CD8-positive, alpha-beta memory T cell (primary cell): ENCODE results near the gene HPS1. TPM values are rescaled to one million over a fixed set of nuclear protein-coding genes. Genes with fewer than 3 reads are reported as not detected.

ENCODE experiments used
- CTCF ChIA-PET: fragments of 350-600 bp; sonication (Branson Sonifier 250); formaldehyde crosslinking; loops from one replicate; lab custom pipeline; 2021; ENCODE audit warnings: antibody characterized with exemption; lab: Charles Lee
- POLR2A ChIA-PET: fragments of 350-600 bp; sonication (Branson Sonifier 250); formaldehyde crosslinking; loops from one replicate; lab custom pipeline; 2021; ENCODE audit warnings: antibody characterized with exemption; lab: Charles Lee
- DNase-seq, 5 donors: peaks; one replicate each; pipeline versions ENCODE4 v3.0.0 to v3.0.0-alpha.2; 2020 to 2022; ENCODE audit warnings: mixed read lengths in 1 of 5
- H3K27ac ChIP-seq: one replicate; pipeline ENCODE4 v1.7.0; 2013; ENCODE audit warnings: low read depth, mild to moderate bottlenecking, low read length, moderate library complexity
- H3K27me3 ChIP-seq: 2 replicates; pipeline ENCODE4 v1.7.0; 2013; ENCODE audit warnings: low read length, mild to moderate bottlenecking; ENCODE audit not compliant: insufficient read depth, poor library complexity, severe bottlenecking
- H3K36me3 ChIP-seq: 2 replicates; pipeline ENCODE4 v1.7.0; 2013; ENCODE audit warnings: mild to moderate bottlenecking, low read length, moderate library complexity; ENCODE audit not compliant: insufficient read depth
- H3K4me1 ChIP-seq: 2 replicates; pipeline ENCODE4 v1.7.0; 2013; ENCODE audit warnings: mild to moderate bottlenecking, low read length, moderate library complexity; ENCODE audit not compliant: insufficient read depth
- H3K4me3 ChIP-seq: 2 replicates; pipeline ENCODE4 v1.7.0; 2013; ENCODE audit warnings: mild to moderate bottlenecking, low read length
- H3K9me3 ChIP-seq: 2 replicates; pipeline ENCODE4 v1.7.0; 2013; ENCODE audit warnings: mild to moderate bottlenecking, low read length
- H3K27ac Mint-ChIP-seq, 8 donors: one replicate each; pipeline ENCODE4 v1.8.0; 2020 to 2021; ENCODE audit warnings: mixed read lengths in 8 of 8, mild to moderate bottlenecking in 6 of 8, inconsistent platforms in 3 of 8, moderate library complexity in 3 of 8
- H3K27me3 Mint-ChIP-seq, 2 donors: one replicate each; pipeline ENCODE4 v1.8.0; 2020 to 2021; ENCODE audit warnings: mixed read lengths in 2 of 2, mild to moderate bottlenecking in 1 of 2, moderate library complexity in 1 of 2
- H3K36me3 Mint-ChIP-seq, 3 donors: one replicate each; pipeline ENCODE4 v1.8.0; 2020 to 2021; ENCODE audit warnings: mixed read lengths in 3 of 3, inconsistent platforms in 1 of 3, mild to moderate bottlenecking in 1 of 3
- H3K4me1 Mint-ChIP-seq, 3 donors: one replicate each; pipeline ENCODE4 v1.8.0; 2020 to 2021; ENCODE audit warnings: mixed read lengths in 3 of 3, inconsistent platforms in 1 of 3, mild to moderate bottlenecking in 1 of 3
- H3K4me3 Mint-ChIP-seq, 7 donors: one replicate each; pipeline ENCODE4 v1.8.0; 2020 to 2021; ENCODE audit warnings: mixed read lengths in 7 of 7, mild to moderate bottlenecking in 6 of 7, moderate library complexity in 4 of 7, inconsistent platforms in 2 of 7
- H3K9me3 Mint-ChIP-seq, 5 donors: one replicate each; pipeline ENCODE4 v1.8.0; 2020 to 2022; ENCODE audit warnings: mixed read lengths in 5 of 5, mild to moderate bottlenecking in 3 of 5, moderate library complexity in 2 of 5, inconsistent platforms in 1 of 5
- polyA plus RNA-seq: library from polyadenylated mRNA; unstranded; fragments of 300-500 nt; fragmentation: Illumina TruSeq; gene quantifications from one replicate; pipeline ENCODE4 v1.2.3, GENCODE V29; 2021
- total RNA-seq, 2 experiments: library from RNA; stranded (reverse); gene quantifications; one replicate each; pipeline ENCODE4 v1.2.3, GENCODE V29; 2021

HPS1 gene
- total and polyA plus RNA-seq, 3 experiments from 2014 or later: 50.5 to 89.8 (median 58.3) TPM

GRCh38 chr10:98397089-98397600 is 49.6 kb downstream of the HPS1 start:
- peak in 1 of 5 donors; percentile 30 for DNase-seq
- no peaks in the 10 kb centered on the region for H3K27me3 Mint-ChIP-seq
- H3K4me1 Mint-ChIP-seq: peaks cover 9 to 20% (median 12%) of the 10 kb centered on the region in 3 donors
- H3K4me1 ChIP-seq: no peaks in the 10 kb centered on the region
- no peaks in the 10 kb centered on the region for H3K27me3 ChIP-seq
- ChIA-PET POLR2A (no interaction called here), CTCF (no interaction called here)
- no peak overlapping the region for H3K4me3 ChIP-seq
- no peak overlapping the region for H3K4me3 Mint-ChIP-seq
- H3K36me3 Mint-ChIP-seq: peaks cover 8 to 27% (median 14%) of the 10 kb centered on the region in 3 donors
- peaks cover 0 to 2% (median 0%) of the 10 kb centered on the region in 5 donors for H3K9me3 Mint-ChIP-seq
- H3K27ac ChIP-seq: no peak overlapping the region
- H3K27ac Mint-ChIP-seq: peak overlapping the region in 1 of 8 donors; percentile 50
- H3K36me3 ChIP-seq: no peaks in the 10 kb centered on the region
- no peaks in the 10 kb centered on the region for H3K9me3 ChIP-seq

- ChIA-PET POLR2A (no interaction called here), CTCF (interaction anchor here (0.9 kb wide), 1 partner anchor 72 kb away, joined by 3 read pairs; no protein-coding TSS in a partner anchor)
- H3K4me3 Mint-ChIP-seq: no peak overlapping the region
Observed at GRCh38 chr10:98396096-98397063, 50.4 kb downstream of the HPS1 start.

GRCh38 chr10:98394851-98395440 is 51.8 kb downstream of the HPS1 start:
- no peak overlapping the region for H3K4me3 ChIP-seq
- CTCF ChIA-PET: no interaction called here
- H3K27ac Mint-ChIP-seq: peak overlapping the region in 3 of 8 donors; percentile 69 to 83 (median 82)
- peaks cover 30 to 41% (median 33%) of the 10 kb centered on the region in 3 donors for H3K4me1 Mint-ChIP-seq
- H3K27ac ChIP-seq: no peak overlapping the region
- peaks cover 22% of the 10 kb centered on the region for H3K4me1 ChIP-seq
- H3K27me3 ChIP-seq: no peaks in the 10 kb centered on the region
- H3K9me3 Mint-ChIP-seq: peaks cover 0 to 2% (median 0%) of the 10 kb centered on the region in 5 donors
- no peaks in the 10 kb centered on the region for H3K9me3 ChIP-seq
- H3K36me3 Mint-ChIP-seq: peaks cover 8 to 24% (median 10%) of the 10 kb centered on the region in 3 donors
- no peaks in the 10 kb centered on the region for H3K27me3 Mint-ChIP-seq
- POLR2A ChIA-PET: no interaction called here
- peak overlapping the region in 2 of 7 donors; percentile 48 to 53 for H3K4me3 Mint-ChIP-seq
- DNase-seq: peak in 1 of 5 donors; percentile 33
- no peaks in the 10 kb centered on the region for H3K36me3 ChIP-seq

More at GRCh38 chr10:98396096-98397063, 50.4 kb downstream of the HPS1 start:
- peak in 1 of 5 donors; percentile 12 for DNase-seq
- Mint-ChIP-seq H3K27me3 (no peaks in the 10 kb centered on the region), H3K36me3 (peaks cover 8 to 27% (median 14%) of the 10 kb centered on the region in 3 donors), H3K4me1 (peaks cover 17 to 28% (median 19%) of the 10 kb centered on the region in 3 donors), H3K9me3 (peaks cover 0 to 2% (median 0%) of the 10 kb centered on the region in 5 donors), H3K27ac (peak overlapping the region in 3 of 8 donors; percentile 25 to 50 (median 26))
- no peaks in the 10 kb centered on the region for H3K27me3 ChIP-seq
- peaks cover 7% of the 10 kb centered on the region for H3K4me1 ChIP-seq
- H3K4me3 ChIP-seq: no peak overlapping the region
- no peak overlapping the region for H3K27ac ChIP-seq
- no peaks in the 10 kb centered on the region for H3K9me3 ChIP-seq
- H3K36me3 ChIP-seq: no peaks in the 10 kb centered on the region

- Mint-ChIP-seq H3K27ac (peak overlapping the region; percentile 19 to 95 (median 84)), H3K4me3 (peak overlapping the region in 6 of 7 donors; percentile 66 to 82 (median 72)), H3K36me3 (peaks cover 5 to 18% (median 8%) of the 10 kb centered on the region in 3 donors), H3K4me1 (peaks cover 38 to 46% (median 40%) of the 10 kb centered on the region in 3 donors), H3K9me3 (peaks cover 0 to 2% (median 0%) of the 10 kb centered on the region in 5 donors), H3K27me3 (peaks cover 0 to 2% of the 10 kb centered on the region in 2 donors)
- ChIA-PET POLR2A (no interaction called here), CTCF (interaction anchor here (1.3 to 1.4 kb wide), 2 partner anchors 34 to 51 kb away, joined by 4 to 6 read pairs; no protein-coding TSS in a partner anchor)
- Histone ChIP-seq H3K27ac (no peak overlapping the region), H3K4me1 (peaks cover 23% of the 10 kb centered on the region), H3K9me3 (no peaks in the 10 kb centered on the region), H3K4me3 (no peak overlapping the region), H3K36me3 (no peaks in the 10 kb centered on the region), H3K27me3 (no peaks in the 10 kb centered on the region)
- peak in 2 of 5 donors; percentile 28 to 53 for DNase-seq
Observed at GRCh38 chr10:98391578-98391991, 55.1 kb downstream of the HPS1 start.

- Histone ChIP-seq H3K27me3 (no peaks in the 10 kb centered on the region), H3K9me3 (no peaks in the 10 kb centered on the region), H3K4me3 (no peak overlapping the region), H3K36me3 (no peaks in the 10 kb centered on the region), H3K27ac (peak overlapping the region; percentile 17), H3K4me1 (peaks cover 23% of the 10 kb centered on the region)
- H3K4me1 Mint-ChIP-seq: peaks cover 38 to 46% (median 40%) of the 10 kb centered on the region in 3 donors
- CTCF ChIA-PET: interaction anchor here (1.3 to 1.4 kb wide), 2 partner anchors 34 to 51 kb away, joined by 4 to 6 read pairs; no protein-coding TSS in a partner anchor
- peaks cover 0 to 2% of the 10 kb centered on the region in 2 donors for H3K27me3 Mint-ChIP-seq
- peaks cover 0 to 15% (median 6%) of the 10 kb centered on the region in 3 donors for H3K36me3 Mint-ChIP-seq
- H3K4me3 Mint-ChIP-seq: peak overlapping the region in 6 of 7 donors; percentile 66 to 82 (median 72)
- DNase-seq: peak in 2 of 5 donors; percentile 13 to 31
- POLR2A ChIA-PET: no interaction called here
- H3K27ac Mint-ChIP-seq: peak overlapping the region; percentile 19 to 95 (median 84)
- H3K9me3 Mint-ChIP-seq: peaks cover 0 to 2% (median 0%) of the 10 kb centered on the region in 5 donors
Observed at GRCh38 chr10:98391065-98391464, 55.7 kb downstream of the HPS1 start.

GRCh38 chr10:98390406-98390805 is 56.3 kb downstream of the HPS1 start:
- peak overlapping the region in 4 of 8 donors; percentile 39 to 95 (median 85) for H3K27ac Mint-ChIP-seq

GRCh38 chr10:98389398-98389797 is 57.3 kb downstream of the HPS1 start:
- no peak overlapping the region for H3K4me3 Mint-ChIP-seq
- no peaks in the 10 kb centered on the region for H3K27me3 ChIP-seq
- no peaks in the 10 kb centered on the region for H3K36me3 ChIP-seq
- H3K4me3 ChIP-seq: no peak overlapping the region
- H3K4me1 Mint-ChIP-seq: peaks cover 36 to 46% (median 38%) of the 10 kb centered on the region in 3 donors
- H3K27ac ChIP-seq: no peak overlapping the region
- peaks cover 23% of the 10 kb centered on the region for H3K4me1 ChIP-seq
- peaks cover 0 to 2% (median 0%) of the 10 kb centered on the region in 5 donors for H3K9me3 Mint-ChIP-seq
- peak overlapping the region in 3 of 8 donors; percentile 43 to 95 (median 77) for H3K27ac Mint-ChIP-seq
- POLR2A ChIA-PET: no interaction called here
- peaks cover 0 to 2% of the 10 kb centered on the region in 2 donors for H3K27me3 Mint-ChIP-seq
- DNase-seq: peak in 1 of 5 donors; percentile 19
- no peaks in the 10 kb centered on the region for H3K9me3 ChIP-seq
- H3K36me3 Mint-ChIP-seq: peaks cover 0 to 9% (median 5%) of the 10 kb centered on the region in 3 donors
- CTCF ChIA-PET: no interaction called here

More at GRCh38 chr10:98390406-98390805, 56.3 kb downstream of the HPS1 start:
- Mint-ChIP-seq H3K4me3 (peak overlapping the region in 4 of 7 donors; percentile 28 to 86 (median 67)), H3K36me3 (peaks cover 0 to 14% (median 8%) of the 10 kb centered on the region in 3 donors), H3K27me3 (peaks cover 0 to 2% of the 10 kb centered on the region in 2 donors), H3K9me3 (peaks cover 0 to 2% (median 0%) of the 10 kb centered on the region in 5 donors), H3K4me1 (peaks cover 38 to 46% (median 40%) of the 10 kb centered on the region in 3 donors)
- ChIA-PET POLR2A (no interaction called here), CTCF (no interaction called here)
- Histone ChIP-seq H3K4me3 (no peak overlapping the region), H3K27me3 (no peaks in the 10 kb centered on the region), H3K9me3 (no peaks in the 10 kb centered on the region), H3K27ac (peak overlapping the region; percentile 17), H3K36me3 (no peaks in the 10 kb centered on the region), H3K4me1 (peaks cover 23% of the 10 kb centered on the region)
- no peak for DNase-seq
